Heart left ventricle (tissue), 13 donors: ENCODE results near the gene PRR35.

Experiments
- POLR2A ChIP-seq, 2 donors: fragments of 450-650 bp; IDR thresholded peaks; one replicate each; pipeline ENCODE4 v1.6.1; 2017; ENCODE audit warnings: antibody characterized with exemption in 2 of 2, mild to moderate bottlenecking in 2 of 2, moderate library complexity in 2 of 2
- TF ChIP-seq, protein P1 (sequence below), 12 donors: fragments of 200-600 bp; sonication (generic) in 4 of 12; IDR thresholded peaks; one replicate each; pipeline versions ENCODE4 v1.5.0 to v1.8.0; 2018 to 2022; ENCODE audit warnings: antibody characterized with exemption in 12 of 12, mild to moderate bottlenecking in 5 of 12
- donor health status: ischemic (EF 13 %, LVEDD 7.1; RV severe dilation, severe dysfunction).
- donor health status: DM: no; HTN: yes; CAD: no.
- donor health status: DM: no; HTN: no; CAD: no.
- donor health status: ischemic (EF 25% LVEDD 6.9; RV normal size, moderate dysfunction).
- donor health status: ischemic (EF 25% LVEDD 5.7; RV mildly dilated, moderate dysfunction).
- donor health status: ischemic (EF 35%, LVEDD 5.7; RV mildly dilated, moderate dysfunction).
- donor health status: nonischemic (EF 11% LVEDD 7.7; RV severe dilation, severe dysfunction).
- donor health status: DM: yes; HTN: yes; CAD: no.
- donor health status: PGD.
- donor health status: ischemic (EF 29% LVEDD 5.4; RV normal size, mild dysfunction).
- donor health status: nonischemic (EF 23%, LVEDD 6.1; RV moderate dilation, normal function).

DNA sequence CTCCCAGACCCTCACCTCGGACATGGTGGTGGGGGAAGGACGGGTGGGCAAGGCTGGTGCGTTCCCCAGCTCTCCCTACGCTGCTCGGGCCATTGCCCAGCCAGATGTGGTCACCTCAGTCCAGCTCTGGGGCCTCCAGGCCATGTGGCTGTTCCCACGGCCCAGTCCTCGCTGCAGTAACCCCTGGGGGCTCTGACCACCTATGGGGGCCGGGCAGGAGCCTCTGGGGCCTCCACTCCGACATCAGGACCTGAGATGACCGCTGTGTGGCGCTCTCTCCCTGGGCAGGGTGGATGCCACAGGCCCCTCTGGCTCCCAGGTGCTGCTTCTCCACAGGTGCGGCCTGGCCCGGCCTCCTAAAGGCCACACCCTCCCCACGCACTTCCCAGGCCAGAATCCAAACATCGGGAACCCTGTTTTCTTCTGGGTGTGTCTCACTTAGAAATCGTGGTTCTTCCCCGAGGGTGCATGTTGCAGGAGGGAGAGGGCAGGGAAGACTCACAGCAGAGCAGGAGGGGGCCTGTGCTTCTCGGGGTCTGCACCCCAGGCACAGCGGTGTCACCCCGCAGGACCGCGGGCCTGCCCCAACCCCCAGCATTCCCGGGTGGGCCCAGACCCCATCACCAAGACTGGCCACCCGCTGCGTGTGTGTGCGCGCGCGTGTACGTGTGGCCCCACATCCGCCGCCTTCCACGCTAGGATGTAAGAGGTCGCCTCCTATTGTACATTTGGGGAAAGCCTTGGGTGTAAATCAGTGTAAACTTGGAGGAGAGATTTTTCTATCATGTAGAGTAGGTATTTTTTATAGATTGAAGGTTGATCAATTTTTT is 38.6 kb upstream of the PRR35 start:
- TF ChIP-seq, protein P1, sequence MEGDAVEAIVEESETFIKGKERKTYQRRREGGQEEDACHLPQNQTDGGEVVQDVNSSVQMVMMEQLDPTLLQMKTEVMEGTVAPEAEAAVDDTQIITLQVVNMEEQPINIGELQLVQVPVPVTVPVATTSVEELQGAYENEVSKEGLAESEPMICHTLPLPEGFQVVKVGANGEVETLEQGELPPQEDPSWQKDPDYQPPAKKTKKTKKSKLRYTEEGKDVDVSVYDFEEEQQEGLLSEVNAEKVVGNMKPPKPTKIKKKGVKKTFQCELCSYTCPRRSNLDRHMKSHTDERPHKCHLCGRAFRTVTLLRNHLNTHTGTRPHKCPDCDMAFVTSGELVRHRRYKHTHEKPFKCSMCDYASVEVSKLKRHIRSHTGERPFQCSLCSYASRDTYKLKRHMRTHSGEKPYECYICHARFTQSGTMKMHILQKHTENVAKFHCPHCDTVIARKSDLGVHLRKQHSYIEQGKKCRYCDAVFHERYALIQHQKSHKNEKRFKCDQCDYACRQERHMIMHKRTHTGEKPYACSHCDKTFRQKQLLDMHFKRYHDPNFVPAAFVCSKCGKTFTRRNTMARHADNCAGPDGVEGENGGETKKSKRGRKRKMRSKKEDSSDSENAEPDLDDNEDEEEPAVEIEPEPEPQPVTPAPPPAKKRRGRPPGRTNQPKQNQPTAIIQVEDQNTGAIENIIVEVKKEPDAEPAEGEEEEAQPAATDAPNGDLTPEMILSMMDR (IDR thresholded peaks at IDR 0.05) = no peak
- no peak for TF ChIP-seq POLR2A (IDR thresholded peaks at IDR 0.05)
